HCT116 (cell line): ENCODE measurements around the gene SERPINB6. TPM values are rescaled to one million over a fixed set of nuclear protein-coding genes. Genes with fewer than 3 reads are reported as not detected.

Experiments
- ATAC-seq: fragments of 200-7000 bp; cut with Tn5 transposase; 2 replicates; pipeline ENCODE4 v1.9.1; 2020; ENCODE audit warnings: mild to moderate bottlenecking, moderate library complexity
- BruUV-seq: library from RNA; stranded (reverse); fragments of 400-500 nt; replicated peaks from 2 replicates; lab custom pipeline; 2021; lab: Mats Ljungman, UMichigan
- CTCF ChIA-PET: fragments of 300-600 bp; sonication (Branson Sonifier 250); formaldehyde crosslinking; loops from one replicate; lab custom pipeline; 2021; ENCODE audit warnings: antibody characterized with exemption; lab: Charles Lee
- POLR2A ChIA-PET: fragments of 300-600, 350-600 bp; sonication (Branson Sonifier 250); formaldehyde crosslinking; loops from one replicate; lab custom pipeline; 2021; ENCODE audit warnings: antibody characterized with exemption; lab: Charles Lee
- RAD21 ChIA-PET, 2 experiments: fragments of 300-600 bp; sonication (Branson Sonifier 250); formaldehyde crosslinking; loops; one replicate each; lab custom pipeline; 2023; ENCODE audit warnings: low total read pairs in 2 of 2; ENCODE audit not compliant: uncharacterized antibody in 2 of 2, unreplicated experiment in 2 of 2, low non-redundant PET in 1 of 2; lab: Charles Lee
- DNase-seq: peaks from one replicate; pipeline ENCODE4 v3.0.0-alpha.2; 2010; ENCODE audit warnings: low read depth, low spot score
- H2AFZ ChIP-seq: fragments of 200-600 bp; shearing (Covaris generic), sonication (generic); 2 replicates; pipeline ENCODE4 v1.6.1; 2017; ENCODE audit warnings: low read depth, mixed run types, mixed read lengths, antibody characterized with exemption, low read length; ENCODE audit not compliant: poor library complexity, severe bottlenecking
- H3K27ac ChIP-seq: 2 replicates; pipeline ENCODE4 v1.5.1; 2012; ENCODE audit warnings: low read depth, low read length
- H3K27me3 ChIP-seq: fragments of 200-600 bp; sonication (generic); 2 replicates; pipeline ENCODE4 v1.6.1; 2016; ENCODE audit warnings: mixed run types, low read length, mixed read lengths; ENCODE audit not compliant: insufficient read depth
- H3K36me3 ChIP-seq, 2 experiments: fragments of 200-500 bp in 1 of 2; fragments of 200-600 bp in 1 of 2; sonication (Bioruptor generic) in 1 of 2; sonication (generic) in 1 of 2; 2 replicates each; pipeline versions ENCODE4 v1.5.1 to v1.6.1; 2014 to 2016; ENCODE audit warnings: low read length in 2 of 2, inconsistent platforms in 1 of 2, mixed read lengths in 1 of 2, mixed run types in 1 of 2; ENCODE audit not compliant: insufficient read depth in 2 of 2, control insufficient read depth in 1 of 2
- H3K4me1 ChIP-seq, 2 experiments: fragments of 200-600 bp in 1 of 2; sonication (generic) in 1 of 2; 2 replicates each; pipeline versions ENCODE4 v1.5.1 to v1.6.1; 2012 to 2017; ENCODE audit warnings: low read length in 2 of 2, inconsistent platforms in 1 of 2, mild to moderate bottlenecking in 1 of 2, mixed read lengths in 1 of 2, mixed run types in 1 of 2, moderate library complexity in 1 of 2; ENCODE audit not compliant: insufficient read depth in 2 of 2, control insufficient read depth in 1 of 2
- H3K4me2 ChIP-seq: fragments of 200-600 bp; sonication (generic); 2 replicates; pipeline ENCODE4 v1.6.1; 2017; ENCODE audit warnings: mixed run types, low read length, mixed read lengths
- H3K4me3 ChIP-seq, 2 experiments: fragments of 200-600 bp in 1 of 2; sonication (generic) in 1 of 2; replicated peaks in 1 of 2; 2 replicates each; pipeline ENCODE4 v1.5.1; 2011 to 2016; ENCODE audit warnings: low read length in 2 of 2, control low read depth in 1 of 2, low read depth in 1 of 2, mild to moderate bottlenecking in 1 of 2, mixed read lengths in 1 of 2, mixed run types in 1 of 2
- H3K79me2 ChIP-seq: fragments of 200-600 bp; sonication (generic); 2 replicates; pipeline ENCODE4 v1.6.1; 2017; ENCODE audit warnings: mild to moderate bottlenecking, mixed run types, low read length, moderate library complexity, mixed read lengths; ENCODE audit not compliant: insufficient read depth
- H3K9ac ChIP-seq: fragments of 200-600 bp; sonication (generic); 2 replicates; pipeline ENCODE4 v1.6.1; 2016; ENCODE audit warnings: low read length, mixed read lengths
- H3K9me2 ChIP-seq: fragments of 200-600 bp; sonication (generic), shearing (Covaris generic); 2 replicates; pipeline ENCODE4 v1.6.1; 2017; ENCODE audit warnings: mixed run types, mild to moderate bottlenecking, moderate library complexity; ENCODE audit not compliant: insufficient read depth
- H3K9me3 ChIP-seq, 2 experiments: fragments of 200-500 bp in 1 of 2; fragments of 200-600 bp in 1 of 2; sonication (Bioruptor generic) in 1 of 2; sonication (generic) in 1 of 2; 2 replicates each; pipeline ENCODE4 v1.6.1; 2014 to 2017; ENCODE audit warnings: low read length in 2 of 2, mixed read lengths in 2 of 2, inconsistent platforms in 1 of 2, low read depth in 1 of 2, mild to moderate bottlenecking in 1 of 2, mixed run types in 1 of 2, moderate library complexity in 1 of 2; ENCODE audit not compliant: control insufficient read depth in 1 of 2, insufficient read depth in 1 of 2
- H4K20me1 ChIP-seq: fragments of 200-600 bp; sonication (generic), shearing (Covaris generic); 2 replicates; pipeline ENCODE4 v1.6.1; 2017; ENCODE audit warnings: mixed run types, mild to moderate bottlenecking, moderate library complexity; ENCODE audit not compliant: insufficient read depth
- CBX3 ChIP-seq: IDR thresholded peaks from 2 replicates; pipeline ENCODE4 v1.6.1; 2012; ENCODE audit warnings: low read depth
- CEBPB ChIP-seq: IDR thresholded peaks from 2 replicates; pipeline ENCODE4 v1.6.1; 2012; ENCODE audit warnings: low read depth
- EZH2 ChIP-seq: fragments of 200-600 bp; sonication (generic); IDR thresholded peaks from 2 replicates; pipeline ENCODE4 v1.6.1; 2017; ENCODE audit warnings: antibody characterized with exemption, mixed run types
- FOSL1 ChIP-seq: IDR thresholded peaks from 2 replicates; pipeline ENCODE4 v1.6.1; 2012; ENCODE audit warnings: low read depth
- POLR2A ChIP-seq: IDR thresholded peaks from 2 replicates; pipeline ENCODE4 v1.7.0; 2011; ENCODE audit warnings: borderline replicate concordance; ENCODE audit not compliant: insufficient read depth, insufficient read length; ENCODE audit errors: extremely low read depth
- POLR2AphosphoS5 ChIP-seq: IDR thresholded peaks from 2 replicates; pipeline ENCODE4 v1.6.1; 2011; ENCODE audit warnings: mild to moderate bottlenecking, low read depth, low read length, moderate library complexity
- SP1 ChIP-seq: IDR thresholded peaks from 2 replicates; pipeline ENCODE4 v1.6.1; 2012; ENCODE audit warnings: low read depth
- YY1 ChIP-seq: IDR thresholded peaks from 2 replicates; pipeline ENCODE4 v1.6.1; 2011; ENCODE audit warnings: low read length, low read depth, moderate library complexity, mild to moderate bottlenecking; ENCODE audit not compliant: insufficient replicate concordance; ENCODE audit errors: extremely low read depth
- ZNF274 ChIP-seq: fragments of 200-500 bp; sonication (Bioruptor generic); IDR thresholded peaks from 2 replicates; pipeline ENCODE4 v1.6.1; 2014; ENCODE audit warnings: mild to moderate bottlenecking, low read depth, low read length, inconsistent platforms
- intact Hi-C: fragments of 100-400 bp; cut with micrococcal nuclease; formaldehyde crosslinking; loops from 2 replicates; pipeline ENCODE4 v1.10.0; 2022
- total RNA-seq: library from RNA; stranded (reverse); gene quantifications from one replicate; pipeline ENCODE4 v1.2.1, GENCODE V29; 2021; ENCODE audit not compliant: unreplicated experiment
- TF ChIP-seq, protein P1 (sequence below): IDR thresholded peaks from 2 replicates; pipeline ENCODE4 v1.6.1; 2012
- TF ChIP-seq, protein P2 (sequence below): IDR thresholded peaks from 2 replicates; pipeline ENCODE4 v1.6.1; 2011; ENCODE audit warnings: mild to moderate bottlenecking, low read length, moderate library complexity; ENCODE audit not compliant: insufficient replicate concordance; ENCODE audit errors: extremely low read depth
- TF ChIP-seq, protein P3 (sequence below): IDR thresholded peaks from 2 replicates; pipeline ENCODE4 v1.6.1; 2012

Gene SERPINB6
- total RNA-seq, 1 experiment from 2014 or later: 103 TPM

DNA sequence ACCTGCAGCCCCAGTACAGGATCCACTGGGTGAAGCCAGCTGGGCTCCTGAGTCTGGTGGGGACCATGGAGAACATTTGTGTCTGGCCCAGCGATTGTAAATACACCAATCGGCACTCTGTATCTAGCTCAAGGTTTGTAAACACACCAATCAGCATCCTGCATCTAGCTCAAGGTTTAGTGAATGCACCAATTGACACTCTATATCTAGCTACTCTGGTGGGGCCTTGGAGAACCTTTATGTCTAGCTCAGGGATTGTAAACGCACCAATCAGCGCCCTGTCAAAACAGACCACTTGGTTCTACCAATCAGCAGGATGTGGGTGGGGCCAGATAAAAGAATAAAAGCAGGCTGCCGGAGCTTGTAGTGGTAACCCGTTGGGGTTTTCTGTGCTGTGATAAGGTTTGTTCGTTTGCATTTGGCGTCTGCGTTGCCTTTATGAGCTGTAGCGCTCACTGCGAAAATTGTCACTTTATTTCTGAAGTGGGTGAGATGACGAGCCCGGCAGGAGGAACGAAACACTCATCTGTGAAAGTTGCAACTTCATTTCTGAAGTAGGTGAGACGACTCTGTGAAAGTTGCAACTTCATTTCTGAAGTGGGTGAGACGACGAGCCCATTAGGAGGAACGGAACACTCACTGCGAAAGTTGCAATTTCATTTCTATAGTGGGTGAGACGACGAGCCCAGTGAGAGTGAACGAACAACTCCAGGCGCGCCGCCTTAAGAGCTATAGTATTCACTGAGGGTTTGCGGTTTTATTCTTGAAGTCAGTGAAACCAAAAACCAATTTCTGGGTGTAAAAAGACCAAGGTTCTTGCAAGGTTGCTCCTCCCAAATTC, 31.1 kb downstream of the SERPINB6 start:
- intact Hi-C loops: no loop called here

DNA sequence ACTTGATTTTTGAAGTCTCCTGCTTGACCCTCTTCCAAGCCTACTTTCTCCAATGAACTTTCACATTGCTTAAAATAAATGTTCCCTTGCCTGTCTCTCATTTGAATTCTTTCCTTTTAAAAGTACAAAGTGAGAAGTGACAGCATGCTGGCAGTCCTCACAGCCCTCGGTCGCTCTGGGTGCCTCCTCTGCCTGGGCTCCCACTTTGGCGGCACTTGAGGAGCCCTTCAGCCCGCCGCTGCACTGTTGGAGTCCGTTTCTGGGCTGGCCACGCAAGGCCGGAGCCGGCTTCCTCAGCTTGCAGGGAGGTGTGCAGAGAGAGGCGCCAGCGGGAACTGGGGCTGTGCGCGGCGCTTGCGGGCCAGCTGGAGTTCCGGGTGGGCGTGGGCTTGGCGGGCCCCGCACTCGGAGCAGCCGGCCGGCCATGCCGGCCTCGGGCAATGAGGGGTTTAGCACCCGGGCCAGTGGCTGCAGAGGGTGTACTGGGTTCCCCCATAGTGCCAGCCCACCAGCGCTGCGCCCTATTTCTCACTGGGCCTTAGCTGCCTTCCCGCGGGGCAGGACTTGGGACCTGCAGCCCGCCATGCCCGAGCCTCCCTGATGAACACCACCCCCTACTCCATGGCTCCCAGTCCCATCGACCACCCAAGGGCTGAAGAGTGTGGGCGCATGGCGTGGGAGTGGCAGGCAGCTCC, 31.9 kb downstream of the SERPINB6 start:
- DNase-seq: no peak
- Histone ChIP-seq H2AFZ (no peak overlapping the region), H3K9ac (no peak overlapping the region), H3K9me2 (no peaks in the 10 kb centered on the region), H3K9me3 (no peaks in the 10 kb centered on the region; a peak in 1 of 4 replicates), H3K4me3 (no peak overlapping the region), H3K4me1 (peaks cover 0 to 7% of the 10 kb centered on the region in 2 experiments; a peak in 1 of 4 replicates), H3K79me2 (no peaks in the 10 kb centered on the region), H3K27me3 (no peaks in the 10 kb centered on the region), H3K36me3 (no peaks in the 10 kb centered on the region), H3K27ac (no peak overlapping the region), H3K4me2 (no peak overlapping the region), H4K20me1 (no peaks in the 10 kb centered on the region)
- ChIA-PET RAD21 (no interaction called here), POLR2A (interaction anchor here (1.1 to 1.4 kb wide), 2 partner anchors 70 to 93 kb away, joined by 3 to 9 read pairs; no protein-coding TSS in a partner anchor), CTCF (interaction anchor here (0.8 kb wide), 1 partner anchor 13 kb away, joined by 6 read pairs; no protein-coding TSS in a partner anchor)
- no TSS peak for BruUV-seq
- intact Hi-C loops: no loop called here
- no peak for ATAC-seq
- TF ChIP-seq POLR2A: no peak
- TF ChIP-seq POLR2AphosphoS5: no peak
- TF ChIP-seq YY1: no peak
- no peak for TF ChIP-seq FOSL1
- no peak for TF ChIP-seq ZNF274
- TF ChIP-seq SP1: no peak
- TF ChIP-seq, protein P1, sequence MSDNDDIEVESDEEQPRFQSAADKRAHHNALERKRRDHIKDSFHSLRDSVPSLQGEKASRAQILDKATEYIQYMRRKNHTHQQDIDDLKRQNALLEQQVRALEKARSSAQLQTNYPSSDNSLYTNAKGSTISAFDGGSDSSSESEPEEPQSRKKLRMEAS: no peak
- no peak for TF ChIP-seq CBX3
- TF ChIP-seq CEBPB: no peak
- TF ChIP-seq, protein P2, sequence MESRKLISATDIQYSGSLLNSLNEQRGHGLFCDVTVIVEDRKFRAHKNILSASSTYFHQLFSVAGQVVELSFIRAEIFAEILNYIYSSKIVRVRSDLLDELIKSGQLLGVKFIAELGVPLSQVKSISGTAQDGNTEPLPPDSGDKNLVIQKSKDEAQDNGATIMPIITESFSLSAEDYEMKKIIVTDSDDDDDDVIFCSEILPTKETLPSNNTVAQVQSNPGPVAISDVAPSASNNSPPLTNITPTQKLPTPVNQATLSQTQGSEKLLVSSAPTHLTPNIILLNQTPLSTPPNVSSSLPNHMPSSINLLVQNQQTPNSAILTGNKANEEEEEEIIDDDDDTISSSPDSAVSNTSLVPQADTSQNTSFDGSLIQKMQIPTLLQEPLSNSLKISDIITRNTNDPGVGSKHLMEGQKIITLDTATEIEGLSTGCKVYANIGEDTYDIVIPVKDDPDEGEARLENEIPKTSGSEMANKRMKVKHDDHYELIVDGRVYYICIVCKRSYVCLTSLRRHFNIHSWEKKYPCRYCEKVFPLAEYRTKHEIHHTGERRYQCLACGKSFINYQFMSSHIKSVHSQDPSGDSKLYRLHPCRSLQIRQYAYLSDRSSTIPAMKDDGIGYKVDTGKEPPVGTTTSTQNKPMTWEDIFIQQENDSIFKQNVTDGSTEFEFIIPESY: no peak
- no peak for TF ChIP-seq EZH2

More for the DNA sequence above, 31.1 kb downstream of the SERPINB6 start:
- Histone ChIP-seq H3K4me3 (no peak overlapping the region), H2AFZ (no peak overlapping the region), H3K9me2 (no peaks in the 10 kb centered on the region), H3K27me3 (no peaks in the 10 kb centered on the region), H4K20me1 (no peaks in the 10 kb centered on the region), H3K9ac (no peak overlapping the region), H3K4me2 (no peak overlapping the region), H3K79me2 (no peaks in the 10 kb centered on the region), H3K9me3 (no peaks in the 10 kb centered on the region; a peak in 1 of 4 replicates), H3K36me3 (no peaks in the 10 kb centered on the region), H3K27ac (no peak overlapping the region), H3K4me1 (peaks cover 0 to 7% of the 10 kb centered on the region in 2 experiments; a peak in 1 of 4 replicates)
- RAD21 ChIA-PET: no interaction called here
- TSS peak; percentile 94 for BruUV-seq
- ATAC-seq: no peak
- POLR2A ChIA-PET: interaction anchor here (0.6 to 1.4 kb wide), 4 partner anchors 71 to 125 kb away, joined by 3 to 9 read pairs (median 4); no protein-coding TSS in a partner anchor
- TF ChIP-seq POLR2A: peak; percentile 18
- TF ChIP-seq, protein P3, sequence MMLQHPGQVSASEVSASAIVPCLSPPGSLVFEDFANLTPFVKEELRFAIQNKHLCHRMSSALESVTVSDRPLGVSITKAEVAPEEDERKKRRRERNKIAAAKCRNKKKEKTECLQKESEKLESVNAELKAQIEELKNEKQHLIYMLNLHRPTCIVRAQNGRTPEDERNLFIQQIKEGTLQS: no peak
- CTCF ChIA-PET: interaction anchor here (0.8 to 4.7 kb wide), 2 partner anchors 12 kb away, joined by 6 to 28 read pairs; no protein-coding TSS in a partner anchor
- DNase-seq: no peak
